LNCaP clone FGC (cell line): ENCODE measurements around the gene FSTL1.

Source experiments
- DNase-seq: peaks from one replicate; pipeline ENCODE4 v3.0.0-alpha.2; 2011; ENCODE audit warnings: low read depth
- H3K4me3 ChIP-seq: 2 replicates; pipeline ENCODE4 v1.5.1; 2011; ENCODE audit warnings: mild to moderate bottlenecking, low read depth, low read length, control low read depth
- CTCF ChIP-seq: IDR thresholded peaks from 2 replicates; pipeline ENCODE4 v1.5.1; 2012; ENCODE audit warnings: mild to moderate bottlenecking; ENCODE audit not compliant: control insufficient read depth, insufficient read depth; ENCODE audit errors: extremely low read depth

The FSTL1 gene

DNA sequence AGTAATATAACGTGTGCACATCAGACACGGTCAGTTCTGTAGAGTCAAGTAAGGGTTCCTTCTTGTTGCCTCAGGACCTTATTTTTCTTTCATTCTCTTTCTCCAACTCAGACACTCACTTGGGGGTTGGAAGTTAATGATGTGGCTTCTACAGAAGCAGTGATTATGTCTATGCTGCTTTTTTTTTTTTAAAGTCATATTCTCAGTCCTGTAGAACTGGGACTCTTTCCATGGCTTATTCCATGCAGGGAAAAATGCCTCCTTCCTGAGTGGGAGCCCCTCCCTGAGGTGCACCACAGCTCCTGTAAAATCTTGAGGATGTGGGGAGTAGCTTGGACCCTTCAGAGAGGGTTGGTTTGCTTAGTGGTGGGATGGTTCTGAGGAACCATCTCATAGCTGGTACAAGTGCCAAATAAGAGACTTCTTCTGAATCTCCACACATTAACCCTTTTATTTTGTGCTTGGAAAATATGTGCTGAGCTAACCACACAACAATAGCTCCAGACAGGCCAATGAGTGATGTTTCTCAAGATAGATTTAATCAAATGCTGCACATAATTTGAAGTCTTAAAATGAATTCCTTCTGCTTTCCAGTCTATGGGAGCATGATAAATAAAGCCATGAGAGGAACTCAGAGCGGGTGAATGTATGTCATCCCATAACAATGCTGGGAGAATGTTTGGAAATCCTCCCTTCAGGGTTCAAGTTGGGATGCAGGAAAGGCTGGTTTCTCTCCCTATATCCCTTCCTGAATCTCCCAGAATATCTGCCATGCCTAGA lies 23.3 kb upstream of the FSTL1 start:
- DNase-seq, result no peak
- TF ChIP-seq CTCF, result no peak
- no peak overlapping the region for H3K4me3 ChIP-seq

DNA sequence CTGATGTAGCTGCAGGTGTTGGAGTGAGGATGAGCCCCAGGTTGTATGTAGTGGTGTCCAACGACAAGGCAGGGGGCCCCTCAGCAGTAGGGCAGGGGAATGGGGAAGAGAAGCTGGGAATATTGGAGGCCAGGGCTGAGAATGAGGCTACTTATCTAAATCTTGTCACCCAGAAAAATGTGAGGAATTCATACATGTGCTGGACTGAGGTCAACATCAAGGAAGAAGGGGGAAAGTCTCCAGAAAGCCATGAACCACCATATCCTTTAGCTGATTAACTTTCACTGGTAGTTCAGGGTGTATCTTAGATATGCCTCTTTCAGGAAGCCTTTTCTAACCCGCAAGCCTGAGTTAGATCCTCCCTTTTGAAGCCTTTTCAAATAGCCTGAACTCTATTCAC lies 22.6 kb upstream of the FSTL1 start:
- no peak for TF ChIP-seq CTCF
- DNase-seq, result no peak
- no peak overlapping the region for H3K4me3 ChIP-seq

DNA sequence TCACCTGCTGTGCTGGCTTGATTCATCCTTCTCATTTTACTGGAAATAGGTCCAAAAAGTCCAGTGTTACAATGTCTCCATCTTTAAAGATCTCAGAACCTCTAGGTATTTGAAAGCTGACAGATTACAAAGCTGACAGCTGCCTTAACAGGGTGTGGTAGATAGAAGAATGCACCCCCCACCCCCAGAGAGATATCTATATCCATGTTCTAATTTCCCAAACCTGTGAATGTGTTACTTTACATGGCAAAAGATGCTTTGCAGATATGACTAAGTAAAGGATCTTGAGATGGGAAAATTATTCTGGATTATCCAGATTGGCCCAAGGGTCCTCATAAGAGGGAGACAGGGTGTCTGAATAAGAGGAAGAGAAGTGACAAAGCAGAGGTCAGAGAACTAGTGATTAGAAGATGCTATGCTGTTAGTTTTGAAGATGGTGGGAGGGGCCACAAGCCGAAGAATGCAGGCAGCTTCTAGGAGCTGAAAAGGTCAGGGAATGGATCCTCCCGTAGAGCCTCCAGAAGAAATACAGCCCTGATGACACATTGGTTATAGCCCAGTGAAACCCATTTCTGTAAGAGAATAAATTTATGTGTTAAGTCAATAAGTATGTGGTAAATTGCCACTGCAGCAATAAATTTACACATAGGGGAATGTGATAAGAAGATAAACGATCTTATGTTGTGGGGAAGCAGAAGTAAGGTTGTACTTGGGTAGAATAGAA lies 21.5 kb upstream of the FSTL1 start:
- no peak for TF ChIP-seq CTCF
- DNase-seq, result no peak
- no peak overlapping the region for H3K4me3 ChIP-seq

DNA sequence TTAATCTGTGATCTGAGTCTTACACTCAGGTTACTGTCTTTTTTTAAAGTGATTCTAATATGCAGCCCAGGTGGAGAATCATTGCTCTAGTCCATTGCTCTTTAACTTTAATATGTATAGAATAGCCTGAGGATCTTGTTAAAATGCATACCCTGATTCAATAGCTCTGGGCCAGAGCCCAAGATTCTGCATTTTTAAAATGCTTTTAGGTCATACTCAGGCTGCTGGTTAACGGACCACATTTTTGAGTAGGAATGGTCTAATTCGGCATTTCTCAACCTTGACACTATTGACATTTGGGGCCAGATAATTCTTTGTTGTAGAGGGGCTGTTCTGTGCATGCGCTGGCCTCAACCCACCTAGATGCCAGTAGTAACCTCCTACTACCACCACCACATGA lies 20.9 kb upstream of the FSTL1 start:
- no peak for TF ChIP-seq CTCF

GRCh38 chr3:120470870-120471269 lies 20.1 kb upstream of the FSTL1 start:
- DNase-seq, result no peak
- no peak for TF ChIP-seq CTCF
- no peak overlapping the region for H3K4me3 ChIP-seq

More for the DNA sequence above, 20.9 kb upstream of the FSTL1 start:
- H3K4me3 ChIP-seq, result no peak overlapping the region
- no peak for DNase-seq

- H3K4me3 ChIP-seq, result no peak overlapping the region
- DNase-seq, result no peak
- no peak for TF ChIP-seq CTCF
Measured at GRCh38 chr3:120469882-120470301, 19.1 kb upstream of the FSTL1 start.
